GM23338 (cell line): ENCODE data around the gene S1PR2.

ENCODE experiments used
- CREB1 ChIP-seq: fragments of 250-450 bp; sonication (Bioruptor Pico); IDR thresholded peaks from 2 replicates; pipeline ENCODE4 v1.5.0; 2020; ENCODE audit warnings: low read depth, mild to moderate bottlenecking, moderate library complexity
- CTCF ChIP-seq, 2 experiments: fragments of 200-600 bp in 1 of 2; sonication (generic) in 1 of 2; conservative IDR thresholded peaks; 2 replicates each; pipeline versions ENCODE4 v1.5.1 to v1.6.1; 2016 to 2017; ENCODE audit warnings: antibody characterized with exemption in 2 of 2, low read depth in 2 of 2, mild to moderate bottlenecking in 2 of 2, moderate library complexity in 1 of 2
- EZH2 ChIP-seq: fragments of 200-600 bp; sonication (generic); IDR thresholded peaks from one replicate; pipeline ENCODE4 v1.8.0; 2017; ENCODE audit warnings: antibody characterized with exemption, mild to moderate bottlenecking, low read depth; ENCODE audit not compliant: unreplicated experiment
- EZH2phosphoT487 ChIP-seq: fragments of 200-600 bp; sonication (generic); IDR thresholded peaks from one replicate; pipeline ENCODE4 v1.8.1; 2018; ENCODE audit warnings: antibody characterized with exemption; ENCODE audit not compliant: unreplicated experiment
- POLR2AphosphoS5 ChIP-seq: IDR thresholded peaks from 2 replicates; pipeline ENCODE4 v1.6.1; 2016; ENCODE audit warnings: antibody characterized with exemption, low read depth
- REST ChIP-seq: IDR thresholded peaks from one replicate; pipeline ENCODE4 v1.6.1; 2018; ENCODE audit warnings: antibody characterized with exemption; ENCODE audit not compliant: unreplicated experiment
- STAT1 ChIP-seq: IDR thresholded peaks from one replicate; pipeline ENCODE4 v1.6.1; 2016; ENCODE audit warnings: antibody characterized with exemption; ENCODE audit not compliant: unreplicated experiment
- ZNF114 ChIP-seq: fragments of 250-450 bp; sonication (Bioruptor Pico); IDR thresholded peaks from 2 replicates; pipeline ENCODE4 v1.5.0; 2020; ENCODE audit warnings: mild to moderate bottlenecking, moderate library complexity

- TF ChIP-seq CTCF (conservative IDR thresholded peaks at IDR 0.05; ENCODE audit: low read depth in 2 of 2) (no peak), POLR2AphosphoS5 (no peak), STAT1 (no peak), ZNF114 (CRISPR knock-in tag) (no peak), EZH2 (no peak), REST (no peak), CREB1 (CRISPR knock-in tag) (no peak), EZH2phosphoT487 (no peak)
Measured at GRCh38 chr19:10191347-10191746, 39.8 kb downstream of the S1PR2 start.
